Measurements from ENCODE around the gene RTL1. TPM values are rescaled to one million over a fixed set of nuclear protein-coding genes. Genes with fewer than 3 reads are reported as not detected.

The RTL1 gene
- total RNA-seq = 0.37 TPM
- polyA plus RNA-seq = 0.01 TPM

GRCh38 chr14:100903672-100904185 lies at the start of gene RTL1:
Gene RTL1, minus strand, starts transcription at chr14:100903722. Its CDS starts 18,934 bp downstream, at chr14:100884788.
- Histone ChIP-seq H3K36me3 (ENCODE audit: insufficient read depth) (no peaks in the 10 kb centered on the region), H3K4me3 (ENCODE audit: low read depth, low read length) (no peak within 1 kb of the TSS), H3K27ac (ENCODE audit: low read depth) (no peak within 1 kb of the TSS), H3K4me1 (ENCODE audit: insufficient read depth) (no peaks in the 10 kb centered on the region)
- WGBS = 61% methylated on average over 12 of the region's 12 CpGs
- DNase-seq (ENCODE audit: extremely low spot score) = no peak

GRCh38 chr14:100950024-100950423 lies 46.5 kb upstream of the RTL1 start:
- no peaks in the 10 kb centered on the region for H3K4me1 ChIP-seq (ENCODE audit: insufficient read depth)
- no peak overlapping the region for H3K4me3 ChIP-seq (ENCODE audit: low read depth, low read length)
- WGBS = 90% methylated on average over 3 of the region's 3 CpGs
- DNase-seq (ENCODE audit: extremely low spot score) = no peak
- no peaks in the 10 kb centered on the region for H3K36me3 ChIP-seq (ENCODE audit: insufficient read depth)
- H3K27ac ChIP-seq (ENCODE audit: low read depth) = no peak overlapping the region

- DNase-seq (ENCODE audit: extremely low spot score) = no peak
- H3K36me3 ChIP-seq (ENCODE audit: insufficient read depth) = no peaks in the 10 kb centered on the region
- no peaks in the 10 kb centered on the region for H3K4me1 ChIP-seq (ENCODE audit: insufficient read depth)
- H3K27ac ChIP-seq (ENCODE audit: low read depth) = no peak overlapping the region
- no peak overlapping the region for H3K4me3 ChIP-seq (ENCODE audit: low read depth, low read length)
- WGBS = 86% methylated on average over 2 of the region's 2 CpGs
These were observed 40.5 kb upstream of the RTL1 start for GRCh38 chr14:100944052-100944451.

- H3K36me3 ChIP-seq (ENCODE audit: insufficient read depth) = no peaks in the 10 kb centered on the region
- H3K27ac ChIP-seq (ENCODE audit: low read depth) = no peak overlapping the region
- no peak overlapping the region for H3K4me3 ChIP-seq (ENCODE audit: low read depth, low read length)
- no peak for DNase-seq (ENCODE audit: extremely low spot score)
- WGBS = 94% methylated on average over 2 of the region's 2 CpGs
- no peaks in the 10 kb centered on the region for H3K4me1 ChIP-seq (ENCODE audit: insufficient read depth)
These were observed 26.7 kb upstream of the RTL1 start for GRCh38 chr14:100930270-100930669.

GRCh38 chr14:100915560-100915959 lies 12.0 kb upstream of the RTL1 start:
- Histone ChIP-seq H3K27ac (ENCODE audit: low read depth) (no peak overlapping the region), H3K4me1 (ENCODE audit: insufficient read depth) (no peaks in the 10 kb centered on the region), H3K4me3 (ENCODE audit: low read depth, low read length) (no peak overlapping the region), H3K36me3 (ENCODE audit: insufficient read depth) (no peaks in the 10 kb centered on the region)
- no peak for DNase-seq (ENCODE audit: extremely low spot score)
- 50% methylated on average over 2 of the region's 2 CpGs for WGBS

- H3K4me3 ChIP-seq (ENCODE audit: low read depth, low read length) = no peak overlapping the region
- no peaks in the 10 kb centered on the region for H3K4me1 ChIP-seq (ENCODE audit: insufficient read depth)
- H3K36me3 ChIP-seq (ENCODE audit: insufficient read depth) = no peaks in the 10 kb centered on the region
- WGBS = 60% methylated on average over 3 of the region's 3 CpGs
- DNase-seq (ENCODE audit: extremely low spot score) = no peak
- no peak overlapping the region for H3K27ac ChIP-seq (ENCODE audit: low read depth)
These were observed 11.1 kb upstream of the RTL1 start for GRCh38 chr14:100914597-100915021.

GRCh38 chr14:100911665-100912316 lies 8.3 kb upstream of the RTL1 start:
- no peak for DNase-seq (ENCODE audit: extremely low spot score)
- H3K36me3 ChIP-seq (ENCODE audit: insufficient read depth) = no peaks in the 10 kb centered on the region
- H3K4me3 ChIP-seq (ENCODE audit: low read depth, low read length) = no peak overlapping the region
- no peak overlapping the region for H3K27ac ChIP-seq (ENCODE audit: low read depth)
- 72% methylated on average over 8 of the region's 8 CpGs for WGBS
- H3K4me1 ChIP-seq (ENCODE audit: insufficient read depth) = no peaks in the 10 kb centered on the region

GRCh38 chr14:100910888-100911664 lies 7.6 kb upstream of the RTL1 start:
- 85% methylated on average over 21 of the region's 21 CpGs for WGBS
- H3K4me1 ChIP-seq (ENCODE audit: insufficient read depth) = no peaks in the 10 kb centered on the region
- no peak overlapping the region for H3K4me3 ChIP-seq (ENCODE audit: low read depth, low read length)
- no peak overlapping the region for H3K27ac ChIP-seq (ENCODE audit: low read depth)
- H3K36me3 ChIP-seq (ENCODE audit: insufficient read depth) = no peaks in the 10 kb centered on the region
- DNase-seq (ENCODE audit: extremely low spot score) = no peak

GRCh38 chr14:100909439-100909838 lies 5.9 kb upstream of the RTL1 start:
- no peak for DNase-seq (ENCODE audit: extremely low spot score)
- WGBS = 88% methylated on average over 9 of the region's 9 CpGs
- Histone ChIP-seq H3K4me1 (ENCODE audit: insufficient read depth) (no peaks in the 10 kb centered on the region), H3K4me3 (ENCODE audit: low read depth, low read length) (no peak overlapping the region), H3K36me3 (ENCODE audit: insufficient read depth) (no peaks in the 10 kb centered on the region), H3K27ac (ENCODE audit: low read depth) (no peak overlapping the region)

GRCh38 chr14:100907240-100907639 lies 3.7 kb upstream of the RTL1 start:
- no peaks in the 10 kb centered on the region for H3K36me3 ChIP-seq (ENCODE audit: insufficient read depth)
- no peaks in the 10 kb centered on the region for H3K4me1 ChIP-seq (ENCODE audit: insufficient read depth)
- no peak overlapping the region for H3K4me3 ChIP-seq (ENCODE audit: low read depth, low read length)
- WGBS = 80% methylated on average over 8 of the region's 8 CpGs
- no peak for DNase-seq (ENCODE audit: extremely low spot score)
- H3K27ac ChIP-seq (ENCODE audit: low read depth) = no peak overlapping the region

GRCh38 chr14:100906420-100906819 lies 2.9 kb upstream of the RTL1 start:
- Histone ChIP-seq H3K36me3 (ENCODE audit: insufficient read depth) (no peaks in the 10 kb centered on the region), H3K27ac (ENCODE audit: low read depth) (no peak overlapping the region), H3K4me1 (ENCODE audit: insufficient read depth) (no peaks in the 10 kb centered on the region), H3K4me3 (ENCODE audit: low read depth, low read length) (no peak overlapping the region)
- WGBS = 61% methylated on average over 6 of the region's 6 CpGs
- no peak for DNase-seq (ENCODE audit: extremely low spot score)

- H3K27ac ChIP-seq (ENCODE audit: low read depth) = no peak overlapping the region
- H3K4me3 ChIP-seq (ENCODE audit: low read depth, low read length) = no peak overlapping the region
- H3K36me3 ChIP-seq (ENCODE audit: insufficient read depth) = no peaks in the 10 kb centered on the region
- H3K4me1 ChIP-seq (ENCODE audit: insufficient read depth) = no peaks in the 10 kb centered on the region
- WGBS = 79% methylated on average over 12 of the region's 12 CpGs
- DNase-seq (ENCODE audit: extremely low spot score) = no peak
These were observed 1.6 kb upstream of the RTL1 start for GRCh38 chr14:100905166-100905565.

- WGBS = 15% methylated on average over 45 of the region's 45 CpGs
- Histone ChIP-seq H3K4me3 (ENCODE audit: low read depth, low read length) (no peak overlapping the region), H3K36me3 (ENCODE audit: insufficient read depth) (no peaks in the 10 kb centered on the region), H3K4me1 (ENCODE audit: insufficient read depth) (no peaks in the 10 kb centered on the region), H3K27ac (ENCODE audit: low read depth) (no peak overlapping the region)
- DNase-seq (ENCODE audit: extremely low spot score) = no peak
These were observed 975 bp upstream of the RTL1 start for GRCh38 chr14:100904307-100905087.
